WTC11 (cell line): Measurements from ENCODE around the gene MYO9A.

Experiments used
- CREB1 ChIP-seq: sonication (generic); formaldehyde crosslinking; IDR thresholded peaks from 2 replicates; pipeline ENCODE4 v1.8.0; 2023; ENCODE audit warnings: mild to moderate bottlenecking, missing genetic modification reagents
- FOXK1 ChIP-seq: sonication (generic); formaldehyde crosslinking; IDR thresholded peaks from 2 replicates; pipeline ENCODE4 v1.8.0; 2022; ENCODE audit warnings: mild to moderate bottlenecking, moderate library complexity, missing genetic modification reagents
- GABPB1 ChIP-seq: sonication (generic); formaldehyde crosslinking; IDR thresholded peaks from 2 replicates; pipeline ENCODE4 v1.8.1; 2023; ENCODE audit warnings: mild to moderate bottlenecking, missing genetic modification reagents
- MAX ChIP-seq: sonication (generic); formaldehyde crosslinking; IDR thresholded peaks from 2 replicates; pipeline ENCODE4 v1.8.0; 2022; ENCODE audit warnings: mild to moderate bottlenecking, missing genetic modification reagents
- MXD4 ChIP-seq: fragments of 250-450 bp; sonication (Bioruptor Pico); IDR thresholded peaks from 2 replicates; pipeline ENCODE4 v1.8.0; 2021; ENCODE audit warnings: mild to moderate bottlenecking, moderate library complexity, borderline replicate concordance
- NFYB ChIP-seq: sonication (generic); formaldehyde crosslinking; conservative IDR thresholded peaks from 2 replicates; pipeline ENCODE4 v1.8.0; 2022; ENCODE audit warnings: low read depth, missing genetic modification reagents
- TF ChIP-seq, protein P1 (sequence below): fragments of 200-600 bp; IDR thresholded peaks from 2 replicates; pipeline ENCODE4 v1.8.0; 2022; ENCODE audit warnings: antibody characterized with exemption

GRCh38 chr15:71874245-71874644 lies 243.7 kb downstream of the MYO9A start:
- TF ChIP-seq NFYB (CRISPR knock-in tag) (no peak), CREB1 (CRISPR knock-in tag) (no peak), GABPB1 (CRISPR knock-in tag) (no peak), MXD4 (CRISPR knock-in tag) (no peak), FOXK1 (CRISPR knock-in tag) (no peak), MAX (CRISPR knock-in tag) (no peak)
- TF ChIP-seq, protein P1, sequence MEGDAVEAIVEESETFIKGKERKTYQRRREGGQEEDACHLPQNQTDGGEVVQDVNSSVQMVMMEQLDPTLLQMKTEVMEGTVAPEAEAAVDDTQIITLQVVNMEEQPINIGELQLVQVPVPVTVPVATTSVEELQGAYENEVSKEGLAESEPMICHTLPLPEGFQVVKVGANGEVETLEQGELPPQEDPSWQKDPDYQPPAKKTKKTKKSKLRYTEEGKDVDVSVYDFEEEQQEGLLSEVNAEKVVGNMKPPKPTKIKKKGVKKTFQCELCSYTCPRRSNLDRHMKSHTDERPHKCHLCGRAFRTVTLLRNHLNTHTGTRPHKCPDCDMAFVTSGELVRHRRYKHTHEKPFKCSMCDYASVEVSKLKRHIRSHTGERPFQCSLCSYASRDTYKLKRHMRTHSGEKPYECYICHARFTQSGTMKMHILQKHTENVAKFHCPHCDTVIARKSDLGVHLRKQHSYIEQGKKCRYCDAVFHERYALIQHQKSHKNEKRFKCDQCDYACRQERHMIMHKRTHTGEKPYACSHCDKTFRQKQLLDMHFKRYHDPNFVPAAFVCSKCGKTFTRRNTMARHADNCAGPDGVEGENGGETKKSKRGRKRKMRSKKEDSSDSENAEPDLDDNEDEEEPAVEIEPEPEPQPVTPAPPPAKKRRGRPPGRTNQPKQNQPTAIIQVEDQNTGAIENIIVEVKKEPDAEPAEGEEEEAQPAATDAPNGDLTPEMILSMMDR: no peak
